Measurements from ENCODE around the gene FGF4. TPM values are rescaled to one million over a fixed set of nuclear protein-coding genes. Genes with fewer than 3 reads are reported as not detected.
"Not testable (repeated sequence)": the region's sequence is repeated elsewhere in the genome, so short reads cannot be mapped to it uniquely, and the experiment has no call there.

Gene FGF4
- total RNA-seq, 4 donors from 2014 or later: not detected

DNA sequence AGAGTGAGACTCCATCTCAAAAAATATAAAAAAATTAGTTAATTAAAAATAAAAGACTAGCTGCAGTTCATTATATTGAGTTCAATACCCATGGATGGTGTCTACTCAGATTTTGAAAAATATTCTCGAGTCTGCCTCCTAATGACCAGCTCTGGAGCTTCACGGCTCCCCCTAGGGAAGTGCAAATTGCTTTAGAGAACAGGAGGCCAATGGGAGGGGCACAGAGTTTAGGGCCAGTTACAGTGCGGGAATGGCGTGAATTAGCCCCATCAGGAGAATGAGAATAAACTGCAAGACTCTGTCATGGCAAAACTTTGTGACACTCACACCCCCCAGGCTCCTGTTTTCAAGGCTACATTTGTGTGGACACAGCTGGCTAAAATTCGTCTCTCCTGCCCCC lies 4.6 kb downstream of the FGF4 start:
- 19 to 20% methylated on average over 1 to 5 of the region's 5 CpGs for WGBS, 2 donors (ENCODE audit: low coverage in 1 of 2)
- intact Hi-C loops (cut with DNase I; ENCODE audit: low total_unique reads) (no loop called here), in situ Hi-C loops (cut with MboI; ENCODE audit: low pct_ligation_motif_present in 1 of 4, low pct_unique_long_range_greater_than_20kb in 1 of 4, low sequenced_read_pairs in 3 of 4) (no loop called here)
- Histone ChIP-seq H3K27ac (no peak overlapping the region), H3K9me3 (no peaks in the 10 kb centered on the region), H3K4me3 (no peak overlapping the region), H3K27me3 (peaks cover 67% of the 10 kb centered on the region), H3K36me3 (no peaks in the 10 kb centered on the region), H3K4me1 (no peaks in the 10 kb centered on the region)
- TF ChIP-seq POLR2AphosphoS5 (IDR thresholded peaks at IDR 0.05) (no peak), POLR2A (IDR thresholded peaks at IDR 0.05) (no peak), EP300 (IDR thresholded peaks at IDR 0.05; ENCODE audit: low read depth) (no peak)
- TF ChIP-seq, protein P1, sequence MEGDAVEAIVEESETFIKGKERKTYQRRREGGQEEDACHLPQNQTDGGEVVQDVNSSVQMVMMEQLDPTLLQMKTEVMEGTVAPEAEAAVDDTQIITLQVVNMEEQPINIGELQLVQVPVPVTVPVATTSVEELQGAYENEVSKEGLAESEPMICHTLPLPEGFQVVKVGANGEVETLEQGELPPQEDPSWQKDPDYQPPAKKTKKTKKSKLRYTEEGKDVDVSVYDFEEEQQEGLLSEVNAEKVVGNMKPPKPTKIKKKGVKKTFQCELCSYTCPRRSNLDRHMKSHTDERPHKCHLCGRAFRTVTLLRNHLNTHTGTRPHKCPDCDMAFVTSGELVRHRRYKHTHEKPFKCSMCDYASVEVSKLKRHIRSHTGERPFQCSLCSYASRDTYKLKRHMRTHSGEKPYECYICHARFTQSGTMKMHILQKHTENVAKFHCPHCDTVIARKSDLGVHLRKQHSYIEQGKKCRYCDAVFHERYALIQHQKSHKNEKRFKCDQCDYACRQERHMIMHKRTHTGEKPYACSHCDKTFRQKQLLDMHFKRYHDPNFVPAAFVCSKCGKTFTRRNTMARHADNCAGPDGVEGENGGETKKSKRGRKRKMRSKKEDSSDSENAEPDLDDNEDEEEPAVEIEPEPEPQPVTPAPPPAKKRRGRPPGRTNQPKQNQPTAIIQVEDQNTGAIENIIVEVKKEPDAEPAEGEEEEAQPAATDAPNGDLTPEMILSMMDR (IDR thresholded peaks at IDR 0.05): no peak
- DNase-seq: no peak

DNA sequence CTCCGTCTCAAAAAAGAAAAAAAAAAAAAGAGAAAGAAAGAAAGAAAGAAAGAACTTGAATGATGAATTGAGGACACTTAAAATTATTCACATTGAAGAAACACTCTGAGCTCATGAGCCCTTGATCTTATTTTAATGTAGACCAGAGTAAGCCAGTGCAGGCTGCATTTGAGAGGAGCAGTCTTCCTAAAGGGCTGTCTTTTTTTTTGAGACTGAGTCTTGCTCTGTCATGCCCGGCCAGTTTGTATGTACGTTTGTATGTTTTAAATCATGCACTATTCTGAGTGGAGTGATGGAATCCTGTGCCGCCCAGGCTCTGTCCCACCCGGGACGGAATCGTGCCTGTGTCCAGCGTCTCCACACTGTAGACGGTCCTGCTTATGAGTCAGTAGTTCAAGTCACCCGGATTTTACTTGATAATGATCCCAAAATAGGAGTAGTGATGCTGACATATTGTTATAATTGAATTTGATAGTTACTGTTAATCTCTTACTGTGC lies 9.6 kb downstream of the FGF4 start:
- in situ Hi-C loops (cut with MboI; ENCODE audit: low pct_ligation_motif_present in 1 of 4, low pct_unique_long_range_greater_than_20kb in 1 of 4, low sequenced_read_pairs in 3 of 4): no loop called here
- TF ChIP-seq POLR2AphosphoS5 (IDR thresholded peaks at IDR 0.05) (no peak), EP300 (IDR thresholded peaks at IDR 0.05; ENCODE audit: low read depth) (no peak), POLR2A (IDR thresholded peaks at IDR 0.05) (no peak)
- TF ChIP-seq, protein P1 (IDR thresholded peaks at IDR 0.05): no peak
- Histone ChIP-seq H3K36me3 (no peaks in the 10 kb centered on the region), H3K9me3 (no peaks in the 10 kb centered on the region), H3K27me3 (peaks cover 27% of the 10 kb centered on the region), H3K4me1 (no peaks in the 10 kb centered on the region), H3K27ac (no peak overlapping the region), H3K4me3 (no peak overlapping the region)
- 71% methylated on average over 10 of the region's 10 CpGs; no CpG with 5 or more reads in 1 of the 2 donors for WGBS, 2 donors (ENCODE audit: low coverage in 1 of 2)
- intact Hi-C loops (cut with DNase I; ENCODE audit: low total_unique reads): no loop called here
- DNase-seq: no peak

DNA sequence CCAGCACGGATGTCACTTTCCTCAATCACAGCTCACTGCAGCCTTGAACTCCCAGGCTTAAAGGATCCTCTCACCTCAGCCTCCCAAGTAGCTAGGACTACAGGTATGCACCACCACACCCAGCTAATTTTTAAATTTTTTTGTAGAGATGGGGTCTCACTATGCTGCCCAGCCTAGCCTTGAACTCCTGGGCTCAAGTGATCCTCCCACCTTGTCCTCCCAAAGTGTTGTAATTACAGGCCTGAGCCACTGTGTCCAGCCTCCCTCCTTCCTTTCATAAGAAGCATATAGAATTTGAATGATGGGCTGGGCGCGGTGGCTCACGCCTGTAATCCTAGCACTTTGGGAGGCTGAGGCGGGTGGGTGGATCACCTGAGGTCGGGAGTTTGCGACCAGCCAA lies 10.2 kb downstream of the FGF4 start:
- intact Hi-C loops (cut with DNase I; ENCODE audit: low total_unique reads); H3K9me3 ChIP-seq; DNase-seq; in situ Hi-C loops (cut with MboI; ENCODE audit: low pct_ligation_motif_present in 1 of 4, low pct_unique_long_range_greater_than_20kb in 1 of 4, low sequenced_read_pairs in 3 of 4); H3K4me1 ChIP-seq; H3K27ac ChIP-seq; H3K4me3 ChIP-seq; H3K36me3 ChIP-seq: not testable (repeated sequence)
- H3K27me3 ChIP-seq: peaks cover 21% of the 10 kb centered on the region
- WGBS, 2 donors (ENCODE audit: low coverage in 1 of 2): 83 to 100% methylated on average over 1 to 7 of the region's 7 CpGs

DNA sequence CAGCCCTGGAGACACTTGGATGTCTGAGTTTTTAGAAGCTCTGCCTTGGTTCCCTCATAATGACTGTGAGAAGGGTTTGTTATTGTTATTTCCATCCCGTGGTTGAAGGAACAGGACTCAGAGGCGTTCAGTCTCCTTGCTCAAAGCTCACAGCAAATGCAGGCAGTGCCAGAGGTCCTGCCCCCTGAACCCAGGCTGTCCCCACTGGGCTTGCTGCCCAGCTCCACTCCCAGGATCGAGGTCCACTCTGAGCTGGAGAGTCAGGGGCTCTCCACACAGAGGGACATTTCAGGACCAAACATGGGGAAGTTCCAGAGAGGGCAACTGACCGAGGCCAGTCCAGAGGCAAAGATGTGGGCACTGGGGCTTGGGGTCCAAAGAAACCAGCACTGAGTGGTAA lies 14.8 kb downstream of the FGF4 start:
- peaks cover 9% of the 10 kb centered on the region for H3K27me3 ChIP-seq
- DNase-seq: no peak
- H3K27ac ChIP-seq: no peak overlapping the region
- intact Hi-C loops (cut with DNase I; ENCODE audit: low total_unique reads): no loop called here
- H3K4me1 ChIP-seq: no peaks in the 10 kb centered on the region
- no peaks in the 10 kb centered on the region for H3K36me3 ChIP-seq
- no peak overlapping the region for H3K4me3 ChIP-seq
- TF ChIP-seq, protein P1 (IDR thresholded peaks at IDR 0.05): no peak
- no peak for TF ChIP-seq POLR2AphosphoS5 (IDR thresholded peaks at IDR 0.05)
- no peak for TF ChIP-seq EP300 (IDR thresholded peaks at IDR 0.05; ENCODE audit: low read depth)
- TF ChIP-seq POLR2A (IDR thresholded peaks at IDR 0.05): no peak
- no peaks in the 10 kb centered on the region for H3K9me3 ChIP-seq
- in situ Hi-C loops (cut with MboI; ENCODE audit: low pct_ligation_motif_present in 1 of 4, low pct_unique_long_range_greater_than_20kb in 1 of 4, low sequenced_read_pairs in 3 of 4): no loop called here
- 41% methylated on average over 4 of the region's 4 CpGs; no CpG with 5 or more reads in 1 of the 2 donors for WGBS, 2 donors (ENCODE audit: low coverage in 1 of 2)

DNA sequence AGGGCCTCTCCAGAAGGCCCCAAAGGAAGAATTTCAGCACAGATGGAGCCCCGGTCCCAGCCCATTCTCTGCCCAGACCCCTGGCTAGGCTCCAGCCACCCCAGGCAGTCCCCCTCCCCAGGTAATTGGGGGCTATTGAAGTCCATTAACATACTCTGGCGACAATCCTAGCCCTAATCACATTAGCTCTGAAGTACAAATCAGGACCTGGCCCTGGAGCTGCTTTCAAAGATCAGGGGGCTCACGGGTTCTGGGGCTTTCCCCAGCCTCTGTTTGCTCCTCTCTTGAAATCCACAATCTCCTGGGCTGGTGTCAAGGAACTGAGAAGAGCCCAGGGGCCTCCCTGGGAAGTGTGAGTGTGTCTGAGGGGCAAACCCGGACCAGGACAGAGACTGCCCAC lies 22.3 kb downstream of the FGF4 start:
- in situ Hi-C loops (cut with MboI; ENCODE audit: low pct_ligation_motif_present in 1 of 4, low pct_unique_long_range_greater_than_20kb in 1 of 4, low sequenced_read_pairs in 3 of 4): no loop called here
- 29% methylated on average over 4 of the region's 4 CpGs; no CpG with 5 or more reads in 1 of the 2 donors for WGBS, 2 donors (ENCODE audit: low coverage in 1 of 2)

More for the DNA sequence above, 22.3 kb downstream of the FGF4 start:
- intact Hi-C loops (cut with DNase I; ENCODE audit: low total_unique reads): no loop called here
- H3K4me3 ChIP-seq: no peak overlapping the region
- H3K27ac ChIP-seq: no peak overlapping the region
- no peaks in the 10 kb centered on the region for H3K9me3 ChIP-seq
- peaks cover 3% of the 10 kb centered on the region for H3K27me3 ChIP-seq
- no peaks in the 10 kb centered on the region for H3K4me1 ChIP-seq
- no peaks in the 10 kb centered on the region for H3K36me3 ChIP-seq
- TF ChIP-seq POLR2AphosphoS5 (IDR thresholded peaks at IDR 0.05) (no peak), POLR2A (IDR thresholded peaks at IDR 0.05) (no peak), EP300 (IDR thresholded peaks at IDR 0.05; ENCODE audit: low read depth) (no peak)
- TF ChIP-seq, protein P1 (IDR thresholded peaks at IDR 0.05): no peak
- no peak for DNase-seq

Data from transverse colon (tissue), 4 donors.